HG02759 (cell line): ENCODE results near the gene GPR137.

Experiments used
- ATAC-seq: cut with Tn5 transposase; IDR thresholded peaks from one replicate; pipeline ENCODE4 v1.9.1; 2021; ENCODE audit warnings: mild to moderate bottlenecking, moderate library complexity; ENCODE audit not compliant: unreplicated experiment

Gene GPR137

GRCh38 chr11:64337538-64338249, 52.0 kb downstream of the GPR137 start:
- ATAC-seq = no peak

- ATAC-seq = no peak
Measured at GRCh38 chr11:64338716-64339115, 53.1 kb downstream of the GPR137 start.
